HepG2 (cell line): ENCODE results near the gene DUSP22. TPM values are rescaled to one million over a fixed set of nuclear protein-coding genes. Genes with fewer than 3 reads are reported as not detected.

Experiments
- HOXA3 ChIP-seq: sonication (generic); formaldehyde crosslinking; IDR thresholded peaks from 2 replicates; pipeline ENCODE4 v1.5.0; 2020; ENCODE audit warnings: missing genetic modification reagents
- MEIS1 ChIP-seq: sonication (generic); formaldehyde crosslinking; IDR thresholded peaks from 2 replicates; pipeline ENCODE4 v1.9.0; 2021; ENCODE audit warnings: mild to moderate bottlenecking, missing genetic modification reagents, moderate library complexity, borderline replicate concordance
- MTA1 ChIP-seq: sonication (generic); formaldehyde crosslinking; IDR thresholded peaks from 2 replicates; pipeline ENCODE4 v1.4.0; 2020; ENCODE audit warnings: missing genetic modification reagents, mild to moderate bottlenecking, borderline replicate concordance
- NR3C1 ChIP-seq: sonication (generic); formaldehyde crosslinking; IDR thresholded peaks from 2 replicates; pipeline ENCODE4 v1.4.0; 2020; ENCODE audit warnings: missing genetic modification reagents
- RXRB ChIP-seq: IDR thresholded peaks from 2 replicates; pipeline ENCODE4 v1.6.1; 2016; ENCODE audit warnings: borderline replicate concordance, missing genetic modification reagents, missing compliant biosample characterization
- ZBTB38 ChIP-seq: sonication (generic); formaldehyde crosslinking; IDR thresholded peaks from 2 replicates; pipeline ENCODE4 v1.5.1; 2020; ENCODE audit warnings: mild to moderate bottlenecking, missing genetic modification reagents
- ZNF225 ChIP-seq: sonication (generic); formaldehyde crosslinking; IDR thresholded peaks from 2 replicates; pipeline ENCODE4 v1.4.0; 2020; ENCODE audit warnings: mild to moderate bottlenecking, missing genetic modification reagents
- ZNF263 ChIP-seq: sonication (generic); formaldehyde crosslinking; IDR thresholded peaks from 2 replicates; pipeline ENCODE4 v1.4.0; 2020; ENCODE audit warnings: missing genetic modification reagents
- ZNF598 ChIP-seq: sonication (generic); formaldehyde crosslinking; IDR thresholded peaks from 2 replicates; pipeline ENCODE4 v1.5.1; 2020; ENCODE audit warnings: mild to moderate bottlenecking, missing genetic modification reagents, borderline replicate concordance
- ZNF776 ChIP-seq: sonication (generic); formaldehyde crosslinking; IDR thresholded peaks from 2 replicates; pipeline ENCODE4 v1.4.0; 2020; ENCODE audit warnings: mild to moderate bottlenecking, missing genetic modification reagents
- polyA plus RNA-seq, 8 experiments: library from polyadenylated mRNA; depleted of rRNA in 3 of 8; stranded (reverse) in 7 of 8; unstranded in 1 of 8; fragments of >200 nt; fragmentation: Illumina TruSeq in 4 of 8; extraction: Trizol in 4 of 8; gene quantifications; 2 replicates each; pipeline versions ENCODE4 v1.2.1 to v1.2.3, GENCODE V29; 2011 to 2016; ENCODE audit warnings: low read depth in 4 of 8, missing spikeins in 1 of 8, mixed read lengths in 1 of 8; ENCODE audit not compliant: insufficient read depth in 1 of 8
- total RNA-seq, 5 experiments: library from RNA; depleted of rRNA; stranded (reverse); fragments of >200 nt; fragmentation: Illumina TruSeq; extraction: Trizol; gene quantifications; 2 replicates each; pipeline ENCODE4 v1.2.3, GENCODE V29; 2016; ENCODE audit warnings: low read depth in 1 of 5
- TF ChIP-seq, protein P1 (sequence below): IDR thresholded peaks from 2 replicates; pipeline ENCODE4 v1.4.0; 2020; ENCODE audit warnings: mild to moderate bottlenecking, missing genetic modification reagents
- TF ChIP-seq, protein P2 (sequence below): sonication (generic); formaldehyde crosslinking; IDR thresholded peaks from 2 replicates; pipeline ENCODE4 v1.4.0; 2020; ENCODE audit warnings: missing genetic modification reagents
- TF ChIP-seq, protein P3 (sequence below): sonication (generic); formaldehyde crosslinking; IDR thresholded peaks from 2 replicates; pipeline ENCODE4 v1.8.1; 2023; ENCODE audit warnings: mild to moderate bottlenecking, inconsistent platforms, moderate library complexity, missing genetic modification reagents, borderline replicate concordance
- TF ChIP-seq, protein P4 (sequence below), 2 experiments: fragments of 450-650 bp in 1 of 2; sonication (generic) in 1 of 2; formaldehyde crosslinking in 1 of 2; IDR thresholded peaks; 2 replicates each; pipeline versions ENCODE4 v1.6.1 to v1.8.0; 2016 to 2022; ENCODE audit warnings: antibody characterized with exemption in 1 of 2, mild to moderate bottlenecking in 1 of 2, missing genetic modification reagents in 1 of 2

The DUSP22 gene
- total and polyA plus RNA-seq, 2 of the 13 experiments (the other 11 are each of a cell fraction or from before 2014, with no cell fraction given), result 20.2 to 32.8 TPM

DNA sequence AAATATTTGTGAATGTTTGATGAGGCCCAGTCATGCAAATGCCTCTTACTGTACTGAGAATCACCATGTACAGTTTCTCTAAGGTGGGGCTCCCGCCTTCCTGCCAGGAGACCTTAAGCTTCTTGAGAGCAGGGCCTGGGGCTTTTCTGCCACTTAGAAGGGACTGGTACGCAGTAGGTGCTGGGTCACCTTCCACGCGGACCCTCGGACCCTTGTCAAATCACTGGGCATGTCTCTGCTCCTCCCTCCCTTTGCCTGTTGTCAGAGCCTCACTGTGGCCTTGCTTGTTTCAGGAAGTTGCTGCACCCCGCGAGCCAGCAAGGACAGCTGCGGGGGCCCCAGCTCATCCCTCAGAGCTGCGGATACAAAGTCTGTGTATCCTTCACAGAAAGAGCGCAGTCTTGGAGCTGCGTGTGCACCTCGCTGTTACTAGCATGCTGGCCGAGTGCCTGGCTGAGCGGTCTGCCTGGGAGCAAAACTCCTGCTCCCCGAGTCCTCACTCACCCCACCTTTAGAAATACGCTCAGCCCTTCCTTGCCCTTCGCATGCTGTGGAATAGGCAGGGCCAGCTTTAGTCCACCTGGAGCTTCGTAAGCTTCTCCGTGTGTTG lies 68.6 kb downstream of the DUSP22 start (continued):
- TF ChIP-seq, protein P1, sequence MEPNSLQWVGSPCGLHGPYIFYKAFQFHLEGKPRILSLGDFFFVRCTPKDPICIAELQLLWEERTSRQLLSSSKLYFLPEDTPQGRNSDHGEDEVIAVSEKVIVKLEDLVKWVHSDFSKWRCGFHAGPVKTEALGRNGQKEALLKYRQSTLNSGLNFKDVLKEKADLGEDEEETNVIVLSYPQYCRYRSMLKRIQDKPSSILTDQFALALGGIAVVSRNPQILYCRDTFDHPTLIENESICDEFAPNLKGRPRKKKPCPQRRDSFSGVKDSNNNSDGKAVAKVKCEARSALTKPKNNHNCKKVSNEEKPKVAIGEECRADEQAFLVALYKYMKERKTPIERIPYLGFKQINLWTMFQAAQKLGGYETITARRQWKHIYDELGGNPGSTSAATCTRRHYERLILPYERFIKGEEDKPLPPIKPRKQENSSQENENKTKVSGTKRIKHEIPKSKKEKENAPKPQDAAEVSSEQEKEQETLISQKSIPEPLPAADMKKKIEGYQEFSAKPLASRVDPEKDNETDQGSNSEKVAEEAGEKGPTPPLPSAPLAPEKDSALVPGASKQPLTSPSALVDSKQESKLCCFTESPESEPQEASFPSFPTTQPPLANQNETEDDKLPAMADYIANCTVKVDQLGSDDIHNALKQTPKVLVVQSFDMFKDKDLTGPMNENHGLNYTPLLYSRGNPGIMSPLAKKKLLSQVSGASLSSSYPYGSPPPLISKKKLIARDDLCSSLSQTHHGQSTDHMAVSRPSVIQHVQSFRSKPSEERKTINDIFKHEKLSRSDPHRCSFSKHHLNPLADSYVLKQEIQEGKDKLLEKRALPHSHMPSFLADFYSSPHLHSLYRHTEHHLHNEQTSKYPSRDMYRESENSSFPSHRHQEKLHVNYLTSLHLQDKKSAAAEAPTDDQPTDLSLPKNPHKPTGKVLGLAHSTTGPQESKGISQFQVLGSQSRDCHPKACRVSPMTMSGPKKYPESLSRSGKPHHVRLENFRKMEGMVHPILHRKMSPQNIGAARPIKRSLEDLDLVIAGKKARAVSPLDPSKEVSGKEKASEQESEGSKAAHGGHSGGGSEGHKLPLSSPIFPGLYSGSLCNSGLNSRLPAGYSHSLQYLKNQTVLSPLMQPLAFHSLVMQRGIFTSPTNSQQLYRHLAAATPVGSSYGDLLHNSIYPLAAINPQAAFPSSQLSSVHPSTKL, result 0 out of 2 replicates have a peak, but pooled peaks have one; percentile 7
- TF ChIP-seq ZNF225 (0 out of 2 replicates have a peak, but pooled peaks have one; percentile 38), NR3C1 (CRISPR knock-in tag) (no peak; the same call in 1 of the 2 replicates), MEIS1 (CRISPR knock-in tag) (peak; percentile 19; the same call in 1 of the 2 replicates), ZNF598 (CRISPR knock-in tag) (no peak), ZNF776 (0 out of 2 replicates have a peak, but pooled peaks have one; percentile 11), HOXA3 (CRISPR knock-in tag) (peak; percentile 49), MTA1 (CRISPR knock-in tag) (0 out of 2 replicates have a peak, but pooled peaks have one; percentile 39), ZNF263 (CRISPR knock-in tag) (peak; percentile 15; the same call in 1 of the 2 replicates), RXRB (CRISPR knock-in tag) (no peak), ZBTB38 (CRISPR knock-in tag) (peak; percentile 80)
- TF ChIP-seq, protein P2, sequence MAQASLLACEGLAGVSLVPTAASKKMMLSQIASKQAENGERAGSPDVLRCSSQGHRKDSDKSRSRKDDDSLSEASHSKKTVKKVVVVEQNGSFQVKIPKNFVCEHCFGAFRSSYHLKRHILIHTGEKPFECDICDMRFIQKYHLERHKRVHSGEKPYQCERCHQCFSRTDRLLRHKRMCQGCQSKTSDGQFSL, result no peak
- TF ChIP-seq, protein P3, sequence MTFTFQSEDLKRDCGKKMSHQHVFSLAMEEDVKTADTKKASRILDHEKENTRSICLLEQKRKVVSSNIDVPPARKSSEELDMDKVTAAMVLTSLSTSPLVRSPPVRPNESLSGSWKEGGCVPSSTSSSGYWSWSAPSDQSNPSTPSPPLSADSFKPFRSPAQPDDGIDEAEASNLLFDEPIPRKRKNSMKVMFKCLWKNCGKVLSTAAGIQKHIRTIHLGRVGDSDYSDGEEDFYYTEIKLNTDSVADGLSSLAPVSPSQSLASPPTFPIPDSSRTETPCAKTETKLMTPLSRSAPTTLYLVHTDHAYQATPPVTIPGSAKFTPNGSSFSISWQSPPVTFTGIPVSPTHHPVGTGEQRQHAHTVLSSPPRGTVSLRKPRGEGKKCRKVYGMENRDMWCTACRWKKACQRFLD (CRISPR knock-in tag), result 0 out of 2 replicates have a peak, but pooled peaks have one; percentile 65
- TF ChIP-seq, protein P4, sequence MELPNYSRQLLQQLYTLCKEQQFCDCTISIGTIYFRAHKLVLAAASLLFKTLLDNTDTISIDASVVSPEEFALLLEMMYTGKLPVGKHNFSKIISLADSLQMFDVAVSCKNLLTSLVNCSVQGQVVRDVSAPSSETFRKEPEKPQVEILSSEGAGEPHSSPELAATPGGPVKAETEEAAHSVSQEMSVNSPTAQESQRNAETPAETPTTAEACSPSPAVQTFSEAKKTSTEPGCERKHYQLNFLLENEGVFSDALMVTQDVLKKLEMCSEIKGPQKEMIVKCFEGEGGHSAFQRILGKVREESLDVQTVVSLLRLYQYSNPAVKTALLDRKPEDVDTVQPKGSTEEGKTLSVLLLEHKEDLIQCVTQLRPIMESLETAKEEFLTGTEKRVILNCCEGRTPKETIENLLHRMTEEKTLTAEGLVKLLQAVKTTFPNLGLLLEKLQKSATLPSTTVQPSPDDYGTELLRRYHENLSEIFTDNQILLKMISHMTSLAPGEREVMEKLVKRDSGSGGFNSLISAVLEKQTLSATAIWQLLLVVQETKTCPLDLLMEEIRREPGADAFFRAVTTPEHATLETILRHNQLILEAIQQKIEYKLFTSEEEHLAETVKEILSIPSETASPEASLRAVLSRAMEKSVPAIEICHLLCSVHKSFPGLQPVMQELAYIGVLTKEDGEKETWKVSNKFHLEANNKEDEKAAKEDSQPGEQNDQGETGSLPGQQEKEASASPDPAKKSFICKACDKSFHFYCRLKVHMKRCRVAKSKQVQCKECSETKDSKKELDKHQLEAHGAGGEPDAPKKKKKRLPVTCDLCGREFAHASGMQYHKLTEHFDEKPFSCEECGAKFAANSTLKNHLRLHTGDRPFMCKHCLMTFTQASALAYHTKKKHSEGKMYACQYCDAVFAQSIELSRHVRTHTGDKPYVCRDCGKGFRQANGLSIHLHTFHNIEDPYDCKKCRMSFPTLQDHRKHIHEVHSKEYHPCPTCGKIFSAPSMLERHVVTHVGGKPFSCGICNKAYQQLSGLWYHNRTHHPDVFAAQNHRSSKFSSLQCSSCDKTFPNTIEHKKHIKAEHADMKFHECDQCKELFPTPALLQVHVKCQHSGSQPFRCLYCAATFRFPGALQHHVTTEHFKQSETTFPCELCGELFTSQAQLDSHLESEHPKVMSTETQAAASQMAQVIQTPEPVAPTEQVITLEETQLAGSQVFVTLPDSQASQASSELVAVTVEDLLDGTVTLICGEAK (IDR thresholded peaks at IDR 0.05), result no peak
- TF ChIP-seq, protein P4 (CRISPR knock-in tag; IDR thresholded peaks at IDR 0.05), result no peak
